Activated gamma-delta T cell treated with anti-CD3 and anti-CD28 coated beads, Interleukin-2, amount 50 U/mL, for 16 hours (primary cell): Measurements from ENCODE around the gene CCND2.
A peak's percentile ranks its signal among the peaks of the same experiment; 100 is the strongest.
"Not testable (repeated sequence)": the region's sequence is repeated elsewhere in the genome, so short reads cannot be mapped to it uniquely, and the experiment has no call there.

Experiments
- DNase-seq: peaks from one replicate; pipeline ENCODE4 v3.0.0-alpha.2; 2020; ENCODE audit warnings: low read depth

The CCND2 gene

DNA sequence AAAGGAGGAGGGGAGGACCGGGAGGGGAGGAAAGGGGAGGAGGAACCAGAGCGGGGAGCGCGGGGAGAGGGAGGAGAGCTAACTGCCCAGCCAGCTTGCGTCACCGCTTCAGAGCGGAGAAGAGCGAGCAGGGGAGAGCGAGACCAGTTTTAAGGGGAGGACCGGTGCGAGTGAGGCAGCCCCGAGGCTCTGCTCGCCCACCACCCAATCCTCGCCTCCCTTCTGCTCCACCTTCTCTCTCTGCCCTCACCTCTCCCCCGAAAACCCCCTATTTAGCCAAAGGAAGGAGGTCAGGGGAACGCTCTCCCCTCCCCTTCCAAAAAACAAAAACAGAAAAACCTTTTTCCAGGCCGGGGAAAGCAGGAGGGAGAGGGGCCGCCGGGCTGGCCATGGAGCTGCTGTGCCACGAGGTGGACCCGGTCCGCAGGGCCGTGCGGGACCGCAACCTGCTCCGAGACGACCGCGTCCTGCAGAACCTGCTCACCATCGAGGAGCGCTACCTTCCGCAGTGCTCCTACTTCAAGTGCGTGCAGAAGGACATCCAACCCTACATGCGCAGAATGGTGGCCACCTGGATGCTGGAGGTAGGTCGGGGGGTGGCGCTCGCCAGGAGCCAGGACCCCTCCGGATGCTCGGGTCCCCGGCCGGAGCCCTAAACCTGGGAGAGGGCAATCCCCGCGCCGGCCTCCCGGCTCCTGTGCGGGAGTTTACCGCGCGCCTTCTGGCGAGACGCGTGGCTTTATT, at the start of gene CCND2:
Gene CCND2, plus strand, starts transcription at position 111 of the 744 bp plus-strand sequence. Its CDS starts 279 bp downstream, at position 390.
- DNase-seq: peak; percentile 62

DNA sequence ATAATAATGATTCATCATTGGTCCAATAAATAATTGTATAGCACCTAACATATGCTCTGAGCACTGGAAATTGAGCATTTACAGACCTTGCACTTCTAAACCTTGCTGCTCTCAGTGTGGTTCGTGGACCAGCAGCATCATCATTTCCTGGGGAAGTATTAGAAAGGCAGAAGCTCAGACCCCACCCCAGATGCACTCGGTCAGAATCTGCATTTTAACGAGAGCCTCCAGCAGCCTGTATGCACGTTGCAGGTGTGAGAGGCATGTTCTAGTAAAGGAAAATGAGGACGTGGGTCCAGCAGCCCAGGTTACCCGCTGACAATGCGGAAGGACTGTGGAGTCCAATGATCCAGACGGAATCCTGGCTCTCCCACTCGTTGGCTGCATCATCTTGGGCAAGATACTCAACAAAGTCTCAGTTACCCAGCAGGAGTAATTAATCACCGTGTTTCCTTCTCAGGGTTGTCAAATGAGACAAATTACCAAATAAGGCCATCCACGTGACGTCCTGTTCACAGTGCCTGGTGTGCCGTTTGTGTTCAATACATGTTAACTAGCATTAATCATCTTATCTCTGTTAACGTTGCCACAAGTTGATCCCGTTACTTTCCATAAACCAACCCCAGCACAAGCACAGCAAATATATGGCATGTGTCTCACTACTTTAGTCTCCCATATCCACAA, 49.2 kb upstream of the CCND2 start:
- no peak for DNase-seq

- no peak for DNase-seq
Measured at GRCh38 chr12:4225571-4225970, 48.0 kb upstream of the CCND2 start.

- no peak for DNase-seq
Measured at GRCh38 chr12:4227046-4227445, 46.5 kb upstream of the CCND2 start.

DNA sequence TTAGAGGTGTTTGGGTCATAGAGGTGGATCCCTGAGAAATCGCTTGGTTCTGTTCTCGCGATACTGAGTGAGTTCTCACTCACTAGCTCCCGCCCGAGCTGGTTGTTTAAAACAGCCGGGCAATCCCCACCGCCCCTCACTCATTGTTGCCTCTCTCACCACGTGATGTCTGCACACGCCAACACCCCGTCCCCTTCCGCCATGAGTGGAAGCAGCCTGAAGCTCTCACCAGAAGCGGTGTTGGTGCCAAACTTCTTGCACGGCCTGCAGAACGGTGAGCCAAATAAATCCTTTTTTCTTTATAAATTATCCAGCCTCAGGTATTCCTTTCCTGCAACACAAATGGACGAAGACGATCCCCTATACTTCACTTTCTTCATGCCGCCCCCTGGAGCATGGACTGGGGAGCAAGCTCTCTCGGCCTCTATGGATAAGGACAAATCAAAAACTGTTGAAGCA, 45.4 kb upstream of the CCND2 start:
- no peak for DNase-seq

GRCh38 chr12:4230526-4230925, 43.0 kb upstream of the CCND2 start:
- no peak for DNase-seq

DNA sequence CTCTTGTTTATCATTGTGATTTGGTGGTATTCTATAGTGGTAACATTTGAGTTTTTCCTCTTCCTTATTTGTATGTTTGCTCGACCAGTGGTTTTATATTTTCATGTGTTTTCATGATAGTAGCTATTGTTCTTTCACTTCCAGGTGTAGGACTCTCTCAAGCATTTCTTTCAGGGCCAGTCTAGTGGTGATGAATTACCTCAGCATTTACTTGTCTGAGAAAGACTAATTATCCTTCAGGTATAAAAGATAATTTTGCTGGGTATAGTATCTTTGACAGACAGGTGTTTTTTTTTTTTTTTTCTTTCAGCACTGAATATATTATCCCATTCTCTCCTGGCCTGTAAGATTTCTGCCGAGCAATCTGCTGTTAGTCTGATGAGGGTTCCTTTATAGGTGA, 35.0 kb upstream of the CCND2 start:
- no peak for DNase-seq

DNA sequence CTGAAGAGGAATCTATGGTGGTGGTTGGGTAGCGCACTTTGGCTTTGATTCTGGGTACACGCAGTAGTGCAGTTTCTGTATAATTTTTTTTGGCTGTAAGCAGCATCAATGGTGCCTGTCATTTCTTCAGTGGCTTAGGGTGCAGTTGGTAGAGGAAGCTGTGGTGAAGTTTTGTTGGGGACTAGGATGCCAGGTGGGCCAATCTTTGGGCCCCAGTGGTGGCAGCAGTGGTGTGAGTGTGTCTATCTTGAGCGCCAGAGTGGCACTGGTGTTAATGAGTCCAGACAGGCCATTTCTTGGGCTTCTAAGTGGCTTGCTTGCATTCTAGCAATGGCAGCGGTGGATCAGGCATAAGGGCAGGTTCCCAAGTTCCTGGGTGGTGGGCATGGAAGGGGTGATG, 33.8 kb upstream of the CCND2 start:
- no peak for DNase-seq

- no peak for DNase-seq
Measured at GRCh38 chr12:4240161-4240783, 33.3 kb upstream of the CCND2 start.

DNA sequence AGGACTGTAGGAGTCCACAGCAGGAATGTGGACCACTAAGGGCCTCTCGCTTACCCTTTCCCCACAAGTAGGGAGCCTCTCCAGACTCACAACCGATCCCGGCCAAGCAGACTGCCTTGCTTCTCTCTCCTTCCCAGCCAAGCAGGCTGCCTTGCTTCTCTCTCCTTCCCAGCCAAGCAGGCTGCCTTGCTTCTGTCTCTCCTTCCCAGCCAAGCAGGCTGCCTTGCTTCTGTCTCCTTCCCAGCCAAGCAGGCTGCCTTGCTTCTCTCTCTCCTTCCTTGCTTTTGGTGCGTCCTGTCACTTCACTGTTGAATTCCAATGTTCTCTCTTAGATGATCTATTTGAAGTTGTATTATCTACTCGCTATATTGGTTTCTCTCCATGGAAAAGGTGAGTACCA, 32.6 kb upstream of the CCND2 start:
- DNase-seq: no peak

GRCh38 chr12:4241592-4241991, 32.0 kb upstream of the CCND2 start:
- DNase-seq: no peak

GRCh38 chr12:4242595-4242994, 31.0 kb upstream of the CCND2 start:
- DNase-seq: no peak

- DNase-seq: no peak
Measured at GRCh38 chr12:4243091-4243490, 30.5 kb upstream of the CCND2 start.

DNA sequence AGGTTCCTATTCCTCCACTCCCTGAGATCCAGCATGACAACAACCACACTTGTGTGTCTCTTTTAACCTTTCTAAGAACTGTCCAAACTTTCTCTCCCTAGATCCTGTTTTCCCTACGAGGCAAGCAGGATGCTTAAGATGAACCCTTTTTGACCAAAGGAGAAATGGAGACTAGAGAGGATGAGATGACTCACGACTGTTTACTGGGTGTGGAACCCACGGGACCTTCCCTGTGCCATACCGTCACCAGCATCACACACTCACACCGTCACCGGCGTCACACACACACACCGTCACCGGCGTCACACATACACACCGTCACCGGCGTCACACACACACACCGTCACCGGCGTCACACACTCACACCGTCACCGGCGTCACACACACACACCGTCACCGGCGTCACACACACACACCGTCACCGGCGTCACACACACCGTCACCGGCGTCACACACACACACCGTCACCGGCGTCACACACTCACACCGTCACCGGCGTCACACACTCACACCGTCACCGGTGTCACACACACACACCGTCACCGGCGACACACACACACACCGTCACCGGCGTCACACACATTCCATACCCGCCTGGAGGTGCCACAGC, 30.0 kb upstream of the CCND2 start:
- DNase-seq: not testable (repeated sequence)

GRCh38 chr12:4244868-4245267, 28.7 kb upstream of the CCND2 start:
- no peak for DNase-seq

- no peak for DNase-seq
Measured at GRCh38 chr12:4245446-4245845, 28.1 kb upstream of the CCND2 start.

DNA sequence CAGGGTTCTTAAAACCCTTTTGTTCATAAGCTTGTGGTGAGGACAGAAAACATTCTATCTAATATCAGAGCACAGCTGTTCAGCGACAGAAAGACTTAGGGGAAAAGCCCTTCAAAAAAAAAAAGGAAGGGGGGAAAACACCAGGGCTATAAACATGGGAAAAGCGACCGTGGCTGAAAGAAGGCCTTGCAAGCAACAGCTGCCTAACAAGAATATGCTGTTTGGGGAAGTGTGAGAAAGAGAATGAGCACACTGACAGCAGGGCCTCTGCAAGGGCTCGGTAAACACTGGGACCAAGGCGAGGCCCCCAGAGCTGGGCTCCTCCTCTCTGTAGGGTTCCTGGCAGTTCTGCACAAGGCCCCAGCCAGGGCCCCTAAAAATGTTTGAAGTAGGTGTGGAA, 27.4 kb upstream of the CCND2 start:
- no peak for DNase-seq

- DNase-seq: no peak
Measured at GRCh38 chr12:4250691-4251090, 22.9 kb upstream of the CCND2 start.

GRCh38 chr12:4251216-4251891, 22.2 kb upstream of the CCND2 start:
- no peak for DNase-seq

- no peak for DNase-seq
Measured at GRCh38 chr12:4251967-4252366, 21.6 kb upstream of the CCND2 start.

DNA sequence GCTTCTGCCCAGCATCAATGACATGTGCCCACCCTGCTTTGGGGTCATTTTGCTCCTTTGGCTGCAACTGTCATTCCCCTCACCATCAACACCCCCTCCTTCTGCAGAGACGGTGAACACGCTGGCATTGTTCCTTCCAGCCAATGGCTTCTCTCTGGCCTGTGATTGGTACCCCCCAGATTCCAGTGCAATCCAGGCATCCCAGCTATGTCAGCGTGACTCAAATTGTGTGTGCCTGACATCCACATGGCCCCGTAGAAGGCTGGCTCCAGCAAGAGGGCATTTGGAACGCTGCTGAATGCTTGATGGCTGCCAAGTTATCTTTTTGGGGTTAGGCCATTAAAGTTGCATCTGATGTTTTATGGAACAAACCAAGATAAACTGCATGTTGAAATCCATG, 21.0 kb upstream of the CCND2 start:
- no peak for DNase-seq
